Stimulated activated CD8-positive, alpha-beta memory T cell treated with anti-CD3 and anti-CD28 coated beads, Interleukin-12 subunit alpha, Interleukin-12 subunit beta, amount 100 ng/mL, for 4 hours (primary cell): ENCODE measurements around the gene UXS1.

Source experiments
- DNase-seq: peaks from one replicate; pipeline ENCODE4 v3.0.0-alpha.2; 2020; ENCODE audit warnings: low read depth

Gene UXS1

DNA sequence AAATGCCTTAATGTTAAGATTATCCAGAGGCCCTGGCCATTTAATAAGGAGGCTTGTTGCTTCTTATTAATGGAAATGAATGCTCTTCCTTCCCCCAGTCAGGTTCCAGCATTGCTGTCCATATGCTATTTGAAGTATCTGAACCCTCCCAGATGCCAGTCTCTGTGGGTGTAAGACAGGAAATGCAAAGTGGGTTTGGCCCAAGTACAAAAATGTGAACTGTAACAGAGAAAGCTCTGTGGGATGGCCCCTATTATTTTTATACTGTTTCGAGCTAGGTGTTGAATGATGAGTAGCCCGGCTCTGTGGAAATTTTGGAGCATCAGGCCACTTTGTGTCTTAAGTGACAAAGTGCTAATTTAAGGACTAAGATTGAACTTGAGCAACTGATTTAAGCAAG lies 141.0 kb downstream of the UXS1 start:
- DNase-seq, result no peak

- no peak for DNase-seq
Observed at GRCh38 chr2:106044859-106045258, 149.2 kb downstream of the UXS1 start.

DNA sequence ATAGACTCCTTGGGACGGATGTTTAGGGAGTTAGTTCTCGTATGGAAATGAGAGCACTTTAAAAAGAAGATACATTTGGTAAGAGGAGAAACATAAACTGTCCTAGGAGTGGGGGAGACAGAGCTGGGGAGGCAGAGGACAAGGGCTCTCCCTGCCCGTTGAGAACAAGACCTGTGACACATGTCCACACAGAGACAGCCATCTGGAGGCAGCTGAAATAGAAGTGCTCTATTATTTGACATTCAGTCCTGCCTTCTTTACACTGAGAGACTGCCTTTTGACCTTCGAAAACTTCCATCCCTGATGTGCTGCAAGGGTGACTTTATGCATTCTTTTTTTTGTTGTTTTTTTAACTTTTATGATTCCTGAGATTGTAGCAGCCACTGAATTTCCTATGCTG lies 150.1 kb downstream of the UXS1 start:
- DNase-seq, result no peak
